Measurements from ENCODE around the gene DLD. TPM values are rescaled to one million over a fixed set of nuclear protein-coding genes. Genes with fewer than 3 reads are reported as not detected.

The DLD gene
- total and polyA plus RNA-seq, 2 of the 8 experiments (the other 6 are each of a cell fraction or from before 2014, with no cell fraction given) = 63.7 to 88.5 TPM

DNA sequence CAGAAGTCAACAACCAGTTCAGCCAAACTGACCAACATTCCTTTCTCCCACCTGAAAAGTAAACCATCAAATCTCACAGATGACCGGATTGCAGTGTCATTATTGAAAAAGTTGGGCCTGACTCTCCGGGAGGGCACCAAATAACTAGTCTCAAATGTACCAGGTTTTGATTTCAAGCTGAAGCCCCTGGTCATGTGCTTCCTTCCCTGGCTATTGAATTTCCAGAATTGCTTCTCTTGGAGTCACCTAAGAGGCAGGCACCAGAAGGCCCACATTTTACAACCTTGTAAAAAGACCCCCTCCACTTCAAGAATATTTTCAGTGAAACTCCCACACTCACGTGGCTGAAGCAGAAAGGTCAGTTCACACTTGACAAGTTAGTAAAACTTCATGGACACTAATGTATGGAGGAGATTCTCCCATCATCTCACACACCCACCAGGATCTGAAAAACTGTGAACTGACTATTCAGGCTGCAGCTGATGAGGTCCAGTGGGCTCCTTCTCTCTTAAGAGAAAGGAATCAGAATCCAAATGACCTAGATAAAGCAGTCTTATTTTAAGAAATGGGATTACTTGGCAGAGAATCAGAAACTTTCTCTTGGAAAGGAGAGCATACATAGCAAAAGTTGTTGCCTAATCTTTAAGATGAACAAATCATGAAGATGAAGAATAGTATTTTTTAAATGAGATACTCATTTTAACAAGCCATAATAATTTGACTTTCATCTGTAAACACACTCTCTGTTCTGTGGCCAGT, 53.6 kb downstream of the DLD start:
- Histone ChIP-seq H3K14ac (ENCODE audit: insufficient read length) (no peak overlapping the region), H3K9me3 (ENCODE audit: insufficient read depth in 2 of 2, low read depth in 1 of 2, low read length in 1 of 2) (no peaks in the 10 kb centered on the region), H3K79me1 (ENCODE audit: low read depth, low read length) (no peaks in the 10 kb centered on the region), H4K5ac (ENCODE audit: insufficient read length, low read depth, low read length) (no peak overlapping the region), H4K20me1 (replicated peaks in 1 of 2; ENCODE audit: control insufficient read depth in 1 of 2, insufficient read depth in 2 of 2, low read length in 2 of 2) (peaks cover 0 to 2% of the 10 kb centered on the region in 2 experiments), H2BK12ac (ENCODE audit: low read depth, low read length) (no peak overlapping the region), H3K27me3 (replicated peaks in 1 of 4; ENCODE audit: control insufficient read depth in 3 of 4, extremely low read depth in 1 of 4, insufficient read depth in 3 of 4, low read length in 3 of 4) (no peaks in the 10 kb centered on the region), H3K9ac (replicated peaks in 1 of 4; ENCODE audit: extremely low read depth in 1 of 4, low read depth in 3 of 4, low read length in 3 of 4) (no peak overlapping the region), H3K23ac (ENCODE audit: insufficient read length) (no peak overlapping the region), H3K36me3 (ENCODE audit: control insufficient read depth in 2 of 4, insufficient read depth in 4 of 4, low read length in 3 of 4) (peaks cover 0 to 30% (median 5%) of the 10 kb centered on the region in 4 experiments; a peak in 4 of 8 replicates), H2BK120ac (replicated peaks; ENCODE audit: low read depth, low read length) (no peak overlapping the region), H3K18ac (ENCODE audit: extremely low read depth, low read length) (no peak overlapping the region), H3K27ac (ENCODE audit: low read depth, low read length) (no peak overlapping the region), H3K79me2 (ENCODE audit: control insufficient read depth in 1 of 2, insufficient read depth in 2 of 2, low read length in 2 of 2) (no peaks in the 10 kb centered on the region), H3K56ac (replicated peaks; ENCODE audit: insufficient read length, low read depth, low read length) (no peak overlapping the region), H3K4me1 (replicated peaks in 1 of 4; ENCODE audit: control insufficient read depth in 3 of 4, insufficient read depth in 4 of 4, low read length in 3 of 4) (no peaks in the 10 kb centered on the region), H2BK15ac (ENCODE audit: low read length) (no peak overlapping the region), H3K23me2 (ENCODE audit: low read depth, low read length) (no peaks in the 10 kb centered on the region), H2AK5ac (ENCODE audit: low read depth, low read length) (no peak overlapping the region), H2BK20ac (ENCODE audit: low read length) (no peak overlapping the region), H2BK5ac (ENCODE audit: low read depth, low read length) (no peak overlapping the region), H2AFZ (ENCODE audit: low read length) (no peak overlapping the region), H3K4me2 (ENCODE audit: insufficient read depth in 1 of 2, low read depth in 2 of 2, low read length in 2 of 2) (no peak overlapping the region), H3K4me3 (ENCODE audit: extremely low read depth in 1 of 4, insufficient read depth in 2 of 4, low read depth in 3 of 4, low read length in 4 of 4) (no peak overlapping the region), H4K91ac (replicated peaks; ENCODE audit: insufficient read length, low read length) (no peak overlapping the region), H3K4ac (replicated peaks; ENCODE audit: insufficient read length, low read depth, low read length) (no peak overlapping the region), H4K8ac (ENCODE audit: extremely low read depth, insufficient read depth, low read length) (no peak overlapping the region)
- FAIRE-seq (no peak), DNase-seq (ENCODE audit: low read depth in 1 of 2, low spot score in 2 of 2) (no peak)
- TF ChIP-seq, protein P1, sequence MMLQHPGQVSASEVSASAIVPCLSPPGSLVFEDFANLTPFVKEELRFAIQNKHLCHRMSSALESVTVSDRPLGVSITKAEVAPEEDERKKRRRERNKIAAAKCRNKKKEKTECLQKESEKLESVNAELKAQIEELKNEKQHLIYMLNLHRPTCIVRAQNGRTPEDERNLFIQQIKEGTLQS (IDR thresholded peaks at IDR 0.05; ENCODE audit: insufficient read depth, low read depth, low read length) = no peak
- TF ChIP-seq BCL11A (IDR thresholded peaks at IDR 0.05; ENCODE audit: low read depth in 2 of 2, low read length in 2 of 2) (no peak), SP4 (IDR thresholded peaks at IDR 0.05; ENCODE audit: low read length) (no peak), RXRA (IDR thresholded peaks at IDR 0.05; ENCODE audit: insufficient read depth, low read depth, low read length) (no peak)
- TF ChIP-seq, protein P2, sequence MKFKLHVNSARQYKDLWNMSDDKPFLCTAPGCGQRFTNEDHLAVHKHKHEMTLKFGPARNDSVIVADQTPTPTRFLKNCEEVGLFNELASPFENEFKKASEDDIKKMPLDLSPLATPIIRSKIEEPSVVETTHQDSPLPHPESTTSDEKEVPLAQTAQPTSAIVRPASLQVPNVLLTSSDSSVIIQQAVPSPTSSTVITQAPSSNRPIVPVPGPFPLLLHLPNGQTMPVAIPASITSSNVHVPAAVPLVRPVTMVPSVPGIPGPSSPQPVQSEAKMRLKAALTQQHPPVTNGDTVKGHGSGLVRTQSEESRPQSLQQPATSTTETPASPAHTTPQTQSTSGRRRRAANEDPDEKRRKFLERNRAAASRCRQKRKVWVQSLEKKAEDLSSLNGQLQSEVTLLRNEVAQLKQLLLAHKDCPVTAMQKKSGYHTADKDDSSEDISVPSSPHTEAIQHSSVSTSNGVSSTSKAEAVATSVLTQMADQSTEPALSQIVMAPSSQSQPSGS (IDR thresholded peaks at IDR 0.05; ENCODE audit: low read length) = no peak
- TF ChIP-seq, protein P3, sequence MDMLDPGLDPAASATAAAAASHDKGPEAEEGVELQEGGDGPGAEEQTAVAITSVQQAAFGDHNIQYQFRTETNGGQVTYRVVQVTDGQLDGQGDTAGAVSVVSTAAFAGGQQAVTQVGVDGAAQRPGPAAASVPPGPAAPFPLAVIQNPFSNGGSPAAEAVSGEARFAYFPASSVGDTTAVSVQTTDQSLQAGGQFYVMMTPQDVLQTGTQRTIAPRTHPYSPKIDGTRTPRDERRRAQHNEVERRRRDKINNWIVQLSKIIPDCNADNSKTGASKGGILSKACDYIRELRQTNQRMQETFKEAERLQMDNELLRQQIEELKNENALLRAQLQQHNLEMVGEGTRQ (IDR thresholded peaks at IDR 0.05; ENCODE audit: low read length) = no peak
- WGBS, 2 experiments (ENCODE audit: extremely low coverage in 1 of 2, insufficient coverage in 1 of 2, insufficient read length in 1 of 2, insufficient replicate concordance in 2 of 2, low coverage in 1 of 2, low lambda C conversion rate in 2 of 2, missing lambda C conversion rate in 1 of 2) = 96% methylated on average over 3 of the region's 3 CpGs; no CpG with 5 or more reads in 1 of the 2 experiments
- POLR2A ChIA-PET (ENCODE audit: partially characterized antibody) = interaction anchor here (0.7 to 1.9 kb wide), 3 partner anchors 10 to 19 kb away, joined by 3 to 9 read pairs (median 3); no protein-coding TSS in a partner anchor
- CTCF ChIA-PET (ENCODE audit: partially characterized antibody) = interaction anchor here (1.0 to 1.5 kb wide), 2 partner anchors 10 to 12 kb away, joined by 3 read pairs; no protein-coding TSS in a partner anchor

Data from H1 (cell line).